Cardiac fibroblast (primary cell): ENCODE data around the gene DISP1.
"Not testable (repeated sequence)": the region's sequence is repeated elsewhere in the genome, so short reads cannot be mapped to it uniquely, and the experiment has no call there.

ENCODE experiments used
- DNase-seq, 2 donors: peaks; one replicate each; pipeline versions ENCODE4 v3.0.0 to v3.0.0-alpha.2; 2010; ENCODE audit warnings: low read depth in 2 of 2
- H3K4me3 ChIP-seq, 2 donors: replicated peaks in 1 of 2; 1 replicate in 1 of 2; 2 replicates in 1 of 2; pipeline ENCODE4 v1.5.1; 2011; ENCODE audit warnings: low read depth in 2 of 2, low read length in 2 of 2, mild to moderate bottlenecking in 2 of 2, moderate library complexity in 1 of 2
- TF ChIP-seq, protein P1 (sequence below): IDR thresholded peaks from one replicate; pipeline ENCODE4 v1.5.1; 2011; ENCODE audit warnings: low read depth, mild to moderate bottlenecking, low read length, inconsistent platforms

Gene DISP1

DNA sequence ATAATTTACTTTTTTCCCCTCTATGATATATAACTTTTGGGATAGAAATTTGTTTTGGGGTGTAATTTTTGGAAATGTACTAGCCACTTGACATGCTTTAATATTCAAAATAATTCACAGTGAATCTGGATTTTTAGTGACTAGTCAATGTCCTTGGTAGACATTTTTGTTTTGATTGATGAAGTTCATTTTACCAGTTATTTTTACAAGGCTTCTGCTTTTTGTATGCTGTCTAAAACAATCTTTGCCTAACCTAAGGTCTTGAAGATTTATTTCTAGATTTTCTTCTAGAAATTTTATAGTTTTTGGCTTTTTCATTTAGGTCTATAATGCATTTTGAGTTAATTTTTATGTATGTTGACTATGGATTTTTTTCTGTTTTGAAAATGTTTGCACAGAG lies 30.9 kb downstream of the DISP1 start:
- TF ChIP-seq, protein P1, sequence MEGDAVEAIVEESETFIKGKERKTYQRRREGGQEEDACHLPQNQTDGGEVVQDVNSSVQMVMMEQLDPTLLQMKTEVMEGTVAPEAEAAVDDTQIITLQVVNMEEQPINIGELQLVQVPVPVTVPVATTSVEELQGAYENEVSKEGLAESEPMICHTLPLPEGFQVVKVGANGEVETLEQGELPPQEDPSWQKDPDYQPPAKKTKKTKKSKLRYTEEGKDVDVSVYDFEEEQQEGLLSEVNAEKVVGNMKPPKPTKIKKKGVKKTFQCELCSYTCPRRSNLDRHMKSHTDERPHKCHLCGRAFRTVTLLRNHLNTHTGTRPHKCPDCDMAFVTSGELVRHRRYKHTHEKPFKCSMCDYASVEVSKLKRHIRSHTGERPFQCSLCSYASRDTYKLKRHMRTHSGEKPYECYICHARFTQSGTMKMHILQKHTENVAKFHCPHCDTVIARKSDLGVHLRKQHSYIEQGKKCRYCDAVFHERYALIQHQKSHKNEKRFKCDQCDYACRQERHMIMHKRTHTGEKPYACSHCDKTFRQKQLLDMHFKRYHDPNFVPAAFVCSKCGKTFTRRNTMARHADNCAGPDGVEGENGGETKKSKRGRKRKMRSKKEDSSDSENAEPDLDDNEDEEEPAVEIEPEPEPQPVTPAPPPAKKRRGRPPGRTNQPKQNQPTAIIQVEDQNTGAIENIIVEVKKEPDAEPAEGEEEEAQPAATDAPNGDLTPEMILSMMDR: no peak
- no peak for DNase-seq
- no peak overlapping the region for H3K4me3 ChIP-seq

DNA sequence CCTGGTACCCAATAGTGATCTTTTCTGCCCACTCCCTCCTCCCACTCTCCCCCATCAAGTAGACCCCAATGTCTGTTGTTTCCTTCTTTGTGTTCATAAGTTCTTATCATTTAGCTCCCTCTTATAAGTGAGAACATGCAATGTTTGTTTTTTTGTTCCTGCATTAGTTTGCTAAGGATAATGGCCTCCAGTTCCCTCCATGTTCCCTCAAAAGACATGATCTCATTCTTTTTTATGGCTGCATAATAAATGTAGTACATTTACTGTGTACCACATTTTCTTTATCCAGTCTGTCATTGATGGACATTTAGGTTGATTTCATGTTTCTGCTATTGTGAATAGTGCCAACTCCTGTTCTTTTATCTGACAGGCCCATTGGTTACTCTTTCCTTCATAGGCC lies 35.7 kb downstream of the DISP1 start:
- not testable (repeated sequence) for DNase-seq, H3K4me3 ChIP-seq

GRCh38 chr1:222852326-222852725 lies 37.5 kb downstream of the DISP1 start:
- H3K4me3 ChIP-seq: no peak overlapping the region
- DNase-seq: peak; percentile 39 to 65
- TF ChIP-seq, protein P1: no peak

- H3K4me3 ChIP-seq: no peak overlapping the region
- TF ChIP-seq, protein P1: no peak
- DNase-seq: no peak
Observed at GRCh38 chr1:222861062-222861461, 46.2 kb downstream of the DISP1 start.
